GM12865 (cell line): Measurements from ENCODE around the gene ARID2.

Source experiments
- DNase-seq: peaks from one replicate; pipeline ENCODE4 v3.0.0; 2010; ENCODE audit warnings: low read depth
- H3K4me3 ChIP-seq: 2 replicates; pipeline ENCODE4 v1.5.1; 2011; ENCODE audit warnings: mild to moderate bottlenecking, low read depth, low read length, control low read depth
- TF ChIP-seq, protein P1 (sequence below): IDR thresholded peaks from 2 replicates; pipeline ENCODE4 v1.5.1; 2011; ENCODE audit warnings: low read length, control low read depth, low read depth, inconsistent platforms; ENCODE audit not compliant: insufficient read depth; ENCODE audit errors: missing control alignments

The ARID2 gene

DNA sequence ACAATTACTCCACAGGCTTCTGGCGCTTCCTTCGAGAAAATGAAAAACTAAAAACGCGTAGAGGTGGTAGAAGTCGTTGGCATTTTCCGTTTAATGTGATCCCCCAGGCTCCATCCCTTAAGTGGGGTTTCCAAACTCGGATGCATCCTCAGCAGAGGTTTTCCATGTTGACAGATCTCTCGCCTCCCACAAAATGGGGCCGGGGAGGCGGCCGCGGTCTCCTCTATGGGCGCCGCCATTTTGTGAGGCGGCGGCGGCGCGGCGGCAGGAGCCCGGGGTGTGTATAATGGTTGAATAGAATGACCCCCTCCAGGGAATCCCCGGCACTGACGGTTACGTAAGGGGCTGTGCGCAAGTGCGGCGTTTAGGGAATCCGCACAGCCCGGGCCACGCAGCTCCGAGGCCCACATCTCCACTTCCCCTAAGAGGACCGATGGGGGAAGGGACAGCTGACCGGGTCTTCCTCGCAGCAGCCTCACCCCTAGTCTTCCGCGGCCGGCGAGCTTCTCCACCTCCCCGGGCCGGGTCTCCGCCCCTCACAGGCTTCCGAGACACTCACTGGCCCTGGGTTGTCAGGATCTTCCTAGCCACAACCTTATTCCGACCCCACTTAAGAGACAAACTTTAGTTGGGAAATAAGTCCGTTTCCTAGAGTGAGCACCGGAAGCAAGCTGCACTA is 2.1 kb upstream of the ARID2 start:
- TF ChIP-seq, protein P1, sequence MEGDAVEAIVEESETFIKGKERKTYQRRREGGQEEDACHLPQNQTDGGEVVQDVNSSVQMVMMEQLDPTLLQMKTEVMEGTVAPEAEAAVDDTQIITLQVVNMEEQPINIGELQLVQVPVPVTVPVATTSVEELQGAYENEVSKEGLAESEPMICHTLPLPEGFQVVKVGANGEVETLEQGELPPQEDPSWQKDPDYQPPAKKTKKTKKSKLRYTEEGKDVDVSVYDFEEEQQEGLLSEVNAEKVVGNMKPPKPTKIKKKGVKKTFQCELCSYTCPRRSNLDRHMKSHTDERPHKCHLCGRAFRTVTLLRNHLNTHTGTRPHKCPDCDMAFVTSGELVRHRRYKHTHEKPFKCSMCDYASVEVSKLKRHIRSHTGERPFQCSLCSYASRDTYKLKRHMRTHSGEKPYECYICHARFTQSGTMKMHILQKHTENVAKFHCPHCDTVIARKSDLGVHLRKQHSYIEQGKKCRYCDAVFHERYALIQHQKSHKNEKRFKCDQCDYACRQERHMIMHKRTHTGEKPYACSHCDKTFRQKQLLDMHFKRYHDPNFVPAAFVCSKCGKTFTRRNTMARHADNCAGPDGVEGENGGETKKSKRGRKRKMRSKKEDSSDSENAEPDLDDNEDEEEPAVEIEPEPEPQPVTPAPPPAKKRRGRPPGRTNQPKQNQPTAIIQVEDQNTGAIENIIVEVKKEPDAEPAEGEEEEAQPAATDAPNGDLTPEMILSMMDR: no peak
- peak; percentile 99 for DNase-seq
- peak overlapping the region; percentile 92 for H3K4me3 ChIP-seq

- TF ChIP-seq, protein P1: no peak
- no peak for DNase-seq
- peak overlapping the region; percentile 92 for H3K4me3 ChIP-seq
Measured at GRCh38 chr12:45727980-45728629, 1.4 kb upstream of the ARID2 start.

DNA sequence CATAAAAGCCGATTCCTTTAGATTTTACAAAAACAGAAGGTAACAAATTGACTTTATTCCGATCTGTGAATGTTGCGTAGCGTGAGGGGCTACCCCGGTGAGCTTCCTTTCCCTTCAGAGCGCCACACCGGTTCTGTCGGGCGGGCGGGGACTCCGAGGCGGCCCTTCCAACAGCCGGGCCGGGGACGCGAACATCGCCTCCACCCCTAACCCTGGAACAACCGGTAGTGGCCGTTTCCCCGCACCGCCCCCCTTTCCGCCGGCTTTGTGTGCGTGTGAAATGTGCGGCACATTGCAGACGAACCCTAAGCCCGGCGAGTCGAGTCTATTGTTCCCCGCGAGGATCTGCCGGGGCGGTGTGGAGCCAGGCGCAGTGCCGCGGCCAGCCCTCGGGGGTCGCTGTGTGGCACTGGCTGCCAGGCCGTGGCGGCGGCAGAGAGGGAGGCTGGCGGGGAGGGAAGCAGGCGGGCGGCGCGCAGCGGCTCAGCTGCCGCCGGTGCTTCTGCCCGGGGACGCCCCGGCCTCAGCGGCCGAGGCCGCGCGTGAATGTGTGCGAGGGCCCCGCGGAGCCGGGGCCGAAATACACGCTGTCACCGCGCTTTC is 775 bp upstream of the ARID2 start:
- H3K4me3 ChIP-seq: peak overlapping the region; percentile 92
- DNase-seq: peak; percentile 99
- TF ChIP-seq, protein P1: peak; percentile 94

- DNase-seq: no peak
- TF ChIP-seq, protein P1: no peak
- H3K4me3 ChIP-seq: peak overlapping the region; percentile 92
Measured at GRCh38 chr12:45730084-45730347, 510 bp downstream of the ARID2 start.

DNA sequence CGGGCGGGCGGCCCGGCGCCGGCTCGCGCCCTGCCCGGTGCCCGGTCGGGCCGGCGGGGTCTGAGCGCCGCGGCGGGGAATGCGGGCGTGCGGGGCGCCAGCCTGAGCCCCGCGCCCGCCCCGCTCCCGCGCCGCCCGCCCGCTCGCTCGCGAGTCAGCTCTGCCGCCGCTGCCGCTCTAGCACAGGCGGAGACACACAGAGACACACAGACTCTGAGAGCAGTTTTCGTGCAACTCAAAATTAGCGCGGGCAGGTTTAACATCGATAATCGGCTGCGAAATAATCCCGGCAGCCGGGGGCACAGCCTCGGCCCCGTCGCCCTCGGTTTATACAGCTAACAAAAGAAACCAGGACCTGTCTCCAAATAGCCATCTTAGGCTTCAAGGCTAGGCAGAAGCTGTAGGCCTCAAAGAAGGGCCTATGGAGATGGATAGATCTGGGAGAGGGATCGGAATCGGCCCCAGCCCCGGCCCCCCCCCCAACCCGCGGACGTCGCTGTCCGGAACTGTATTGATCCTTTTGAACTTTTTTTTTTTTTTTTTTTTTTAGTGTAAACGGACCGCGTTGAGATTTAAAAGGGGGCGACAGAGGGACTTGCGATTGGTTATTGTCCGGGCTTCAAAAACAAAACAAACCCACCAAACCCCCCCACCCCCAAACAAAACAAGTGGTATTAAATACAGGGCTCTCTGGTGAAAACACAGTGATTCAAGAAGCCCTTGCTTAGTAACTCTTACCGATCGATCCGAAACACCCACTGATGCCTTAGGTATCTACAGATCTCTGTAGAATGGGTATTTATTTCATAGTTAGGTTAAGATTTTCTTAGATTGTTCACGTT is 1.1 kb downstream of the ARID2 start:
- TF ChIP-seq, protein P1: no peak
- H3K4me3 ChIP-seq: peak overlapping the region; percentile 92
- peak; percentile 78 for DNase-seq

GRCh38 chr12:45731190-45731775 is 1.8 kb downstream of the ARID2 start:
- DNase-seq: no peak
- TF ChIP-seq, protein P1: no peak
- H3K4me3 ChIP-seq: peak overlapping the region; percentile 88
